Renal cortex interstitium (tissue), 11 donors: ENCODE data around the gene MSANTD1. TPM values are rescaled to one million over a fixed set of nuclear protein-coding genes. Genes with fewer than 3 reads are reported as not detected.

Experiments
- DNase-seq, 11 donors: peaks; one replicate each; pipeline ENCODE4 v3.0.0-alpha.2; 2013; ENCODE audit warnings: low read depth in 9 of 11, low spot score in 4 of 11; ENCODE audit errors: extremely low read depth in 1 of 11
- polyA plus RNA-seq, 3 donors: library from polyadenylated mRNA; unstranded; fragments of 120-200 nt; gene quantifications; one replicate each; pipeline ENCODE4 v1.2.1, GENCODE V29; 2013; ENCODE audit not compliant: insufficient read length in 3 of 3

The MSANTD1 gene
- polyA plus RNA-seq, 3 donors: 0.55 to 1.1 (median 0.64) TPM

DNA sequence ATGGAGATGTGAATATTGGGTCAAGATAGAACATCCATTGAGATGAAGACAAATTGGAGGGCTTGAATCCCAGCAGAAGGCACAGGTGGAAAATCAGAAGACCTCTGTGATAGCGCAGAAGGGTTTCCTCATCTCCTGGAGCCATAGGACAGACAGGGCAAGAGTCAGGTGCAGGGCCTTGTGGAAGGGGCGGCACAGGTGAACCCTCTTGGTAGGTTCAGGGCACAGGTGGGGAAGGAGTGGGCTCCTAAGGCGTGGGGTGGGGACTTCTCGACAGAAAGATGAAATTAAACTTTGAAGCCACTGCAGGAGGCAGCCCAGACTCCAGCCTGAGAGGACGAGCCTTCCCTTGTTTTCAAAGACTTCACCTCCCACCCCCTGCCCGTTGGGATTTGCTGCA, 34.5 kb downstream of the MSANTD1 start:
- no peak for DNase-seq

DNA sequence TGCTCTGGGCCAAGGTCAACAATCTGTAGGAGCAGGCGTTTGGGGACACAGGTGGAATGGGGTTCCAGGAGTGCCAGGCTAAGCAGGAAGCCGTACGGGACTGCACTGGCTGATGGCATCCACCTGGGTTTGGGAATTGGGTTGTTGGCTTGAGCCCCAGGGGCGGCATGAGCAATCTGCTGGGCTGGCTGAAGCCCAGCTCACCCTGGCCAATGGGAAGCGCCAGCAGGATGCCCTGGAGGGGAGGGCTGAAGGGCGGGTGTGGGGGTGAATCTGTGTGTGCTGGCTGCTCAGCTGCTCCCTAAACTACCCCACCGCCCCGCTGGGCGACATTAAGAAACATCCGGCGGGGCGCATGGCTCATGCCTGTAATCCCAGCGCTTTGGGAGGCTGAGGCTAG, 35.0 kb downstream of the MSANTD1 start:
- DNase-seq: no peak

DNA sequence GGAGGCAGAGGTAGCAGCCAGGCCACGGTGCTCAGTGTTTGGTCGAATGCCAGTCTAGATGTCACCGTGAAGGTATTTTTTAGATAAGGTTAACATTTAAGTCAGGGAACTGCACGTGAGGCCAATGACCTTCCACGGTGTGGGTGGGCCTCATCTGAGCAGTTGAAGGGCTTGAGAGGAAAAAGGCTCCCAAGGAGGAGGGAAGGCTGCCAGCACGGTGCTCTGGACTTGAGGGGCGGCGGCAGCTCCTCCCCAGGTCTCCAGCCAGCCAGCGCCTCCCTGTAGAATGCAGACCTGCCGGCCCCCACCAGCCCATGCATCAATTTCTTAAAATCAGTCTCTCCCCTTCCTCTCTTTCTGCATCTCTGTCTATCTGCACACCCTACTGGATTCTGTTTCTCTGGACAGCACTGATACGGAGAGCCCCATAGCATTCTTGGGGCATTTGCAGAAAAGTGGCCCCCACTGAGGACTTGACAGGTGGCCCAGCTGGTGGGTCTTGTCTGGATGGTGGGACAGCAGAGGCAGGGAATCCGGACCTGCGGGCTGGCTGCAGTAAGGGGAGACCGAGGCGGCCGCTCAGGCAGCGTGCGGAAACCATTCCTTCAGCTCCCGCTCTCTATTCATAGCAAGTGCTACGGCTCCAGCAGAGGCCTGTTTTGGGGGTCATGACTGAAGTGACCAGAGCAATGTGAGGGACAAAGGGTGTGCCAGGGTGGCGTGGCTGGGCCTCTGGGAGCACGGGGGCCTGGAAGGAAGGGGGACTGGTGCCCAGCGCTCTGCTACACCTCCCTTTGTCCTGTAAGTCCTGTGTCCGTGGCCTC, 36.0 kb downstream of the MSANTD1 start:
- no peak for DNase-seq

DNA sequence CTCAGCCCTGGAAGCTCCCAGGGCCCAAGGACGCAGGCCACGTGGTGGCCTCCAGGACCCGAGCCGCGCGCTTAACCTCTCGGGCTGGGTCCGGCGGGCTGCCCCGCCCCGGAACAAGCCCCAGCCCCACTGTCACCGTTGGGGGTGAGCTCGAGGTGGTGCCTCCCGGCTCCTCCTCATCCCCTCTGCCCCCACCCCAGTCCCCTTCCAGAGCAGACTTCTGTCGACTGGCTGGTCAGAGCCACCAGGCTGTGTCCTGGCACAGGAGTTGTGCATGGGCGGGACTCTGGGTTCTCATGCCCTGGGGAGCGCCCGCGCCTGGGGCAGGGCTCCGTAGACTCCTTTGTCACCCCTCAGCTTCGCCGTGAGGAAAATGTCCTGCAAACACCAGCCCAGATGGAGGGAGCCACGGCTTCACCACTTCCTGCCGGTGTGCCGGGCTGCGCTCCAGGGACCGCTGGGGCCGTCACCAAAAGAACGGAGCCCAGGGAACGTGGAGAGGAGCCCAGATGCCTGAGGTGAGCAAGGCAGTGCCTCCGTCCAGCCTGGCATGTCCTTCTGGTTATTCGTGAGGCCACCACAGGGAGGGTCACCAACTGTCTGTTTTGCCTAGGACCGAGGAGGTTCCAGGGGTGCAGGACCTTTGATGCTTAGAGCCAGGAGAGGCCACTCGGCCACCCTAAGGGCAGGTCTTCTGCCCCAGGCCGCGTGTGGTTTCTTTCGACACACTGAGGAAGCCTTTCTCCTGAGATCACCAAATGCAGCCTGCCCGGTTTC, 36.8 kb downstream of the MSANTD1 start:
- DNase-seq: no peak

DNA sequence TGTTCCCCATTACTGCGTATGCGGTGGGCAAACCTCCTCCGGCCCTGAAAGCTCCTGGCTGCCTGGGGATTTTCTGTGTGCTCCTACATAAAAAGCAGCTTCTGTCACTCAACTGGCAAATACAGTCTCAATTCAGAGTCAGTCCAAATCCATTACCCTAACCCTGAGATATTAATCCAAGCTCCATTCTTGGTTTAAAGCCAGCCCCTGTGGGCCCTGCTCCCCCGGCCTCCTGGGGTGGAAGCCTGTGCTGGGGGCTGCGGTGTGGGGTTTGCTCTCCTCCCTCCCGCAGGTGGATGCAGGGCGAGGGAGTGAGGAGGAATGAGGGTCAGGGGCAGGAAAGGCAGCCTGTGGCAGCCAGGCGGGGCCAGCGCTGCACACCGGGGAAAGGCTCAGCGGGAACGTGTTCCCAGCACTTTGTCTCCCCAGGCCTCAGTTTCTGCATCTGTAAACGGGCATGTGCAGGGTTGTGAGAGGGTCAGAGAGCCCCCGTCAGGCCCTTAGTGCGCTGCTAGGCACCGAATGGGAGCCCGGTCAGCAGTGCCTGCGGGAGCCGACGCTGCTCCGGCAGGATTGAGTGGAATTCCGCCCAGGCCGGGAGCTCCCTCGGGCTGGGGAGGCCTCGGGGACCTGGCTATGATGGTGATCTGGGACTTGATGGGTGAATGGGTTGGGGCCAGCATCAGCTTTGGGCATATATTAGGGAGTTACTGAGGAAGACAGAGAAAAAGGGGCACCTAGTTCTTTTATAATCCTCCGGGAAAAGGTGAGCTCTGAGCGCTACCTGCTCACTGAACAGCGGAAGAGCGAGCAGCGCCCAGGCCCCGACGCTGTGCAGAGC, 37.6 kb downstream of the MSANTD1 start:
- no peak for DNase-seq

DNA sequence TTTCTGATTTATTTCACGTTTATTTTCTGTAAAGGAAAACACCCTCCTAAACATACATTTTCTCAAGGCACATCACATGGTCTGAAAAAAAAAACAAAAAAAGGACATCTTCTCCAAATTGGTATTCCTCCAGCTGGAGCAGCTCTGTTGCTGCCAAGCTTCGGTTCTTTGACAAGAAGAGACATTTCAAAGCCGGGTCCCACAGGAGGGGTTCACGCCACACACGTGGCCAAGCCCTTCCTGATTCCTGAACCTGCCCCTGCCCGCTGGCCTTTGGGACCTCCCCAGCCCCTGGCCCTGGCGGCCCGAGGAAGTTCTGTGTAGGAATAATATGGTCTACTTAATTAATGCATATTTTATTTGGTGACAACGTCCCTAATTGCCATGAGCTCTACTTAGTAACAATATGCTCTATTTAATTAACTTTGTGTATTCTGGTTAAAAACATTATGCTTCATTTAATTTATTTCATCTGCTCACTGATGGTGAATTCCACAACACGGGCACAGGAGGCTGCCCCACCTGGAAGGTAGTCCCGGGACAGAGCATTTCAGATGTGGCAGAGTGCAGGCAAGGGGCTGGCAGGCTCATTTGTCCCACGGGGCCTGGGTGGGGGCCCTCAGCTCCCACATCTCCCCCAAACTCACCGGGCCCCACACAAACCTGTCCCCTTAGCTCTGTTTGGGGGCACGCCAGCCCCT, 38.5 kb downstream of the MSANTD1 start:
- no peak for DNase-seq

DNA sequence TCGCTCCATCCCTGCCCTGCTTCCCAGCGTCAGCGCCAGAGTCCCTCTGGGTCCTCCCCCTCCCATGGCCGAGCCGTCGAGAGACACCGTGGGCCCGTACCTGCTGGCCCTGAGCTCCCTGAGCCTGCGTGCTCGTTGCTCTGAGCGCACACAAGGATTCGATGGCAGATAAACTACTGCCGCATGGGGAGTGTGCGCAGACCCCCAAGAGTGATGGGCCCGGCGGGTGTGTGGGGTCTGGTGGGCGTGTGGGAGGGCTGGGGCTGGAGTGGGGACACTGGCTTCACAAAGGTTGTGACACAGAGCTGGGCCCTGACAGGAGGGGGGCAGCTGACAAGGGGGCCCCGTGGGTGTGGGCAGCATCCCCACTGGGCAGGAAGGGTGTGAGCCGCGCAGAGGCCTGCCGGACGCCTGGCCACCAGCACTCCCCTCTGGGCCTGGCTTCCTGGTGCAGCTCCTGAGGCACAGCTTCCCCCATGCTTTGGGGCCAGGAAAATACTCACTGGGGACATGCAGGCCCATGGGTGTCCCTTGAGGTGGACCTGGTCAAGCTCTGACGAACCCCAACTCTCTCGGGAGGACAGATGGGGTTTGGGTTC, 39.1 kb downstream of the MSANTD1 start:
- no peak for DNase-seq

DNA sequence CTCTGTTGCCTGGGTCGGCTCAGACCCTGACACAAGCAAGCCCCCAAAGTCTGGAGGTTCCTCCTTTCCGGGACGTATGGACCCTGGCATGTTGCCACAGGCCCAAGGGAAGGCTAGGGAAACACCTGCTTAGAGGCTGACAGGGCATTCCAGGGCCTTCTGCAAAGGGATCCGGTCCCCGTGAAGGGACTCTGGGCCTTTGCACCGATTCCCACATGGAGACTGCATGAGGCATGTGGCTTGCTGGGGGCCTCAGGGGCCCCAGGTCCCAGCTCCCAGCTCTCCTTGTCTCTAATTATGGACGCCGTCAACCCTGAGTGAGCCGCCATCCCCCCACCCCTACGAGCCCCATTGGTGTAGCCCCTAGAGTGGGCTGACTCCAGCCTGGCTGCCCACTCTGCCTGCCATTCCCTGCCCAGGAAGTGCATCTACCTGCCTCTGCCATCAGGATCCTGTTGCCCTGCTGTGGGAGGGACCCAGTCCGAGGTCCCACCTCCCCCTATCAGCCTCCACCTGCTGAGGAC, 39.7 kb downstream of the MSANTD1 start:
- DNase-seq: no peak

DNA sequence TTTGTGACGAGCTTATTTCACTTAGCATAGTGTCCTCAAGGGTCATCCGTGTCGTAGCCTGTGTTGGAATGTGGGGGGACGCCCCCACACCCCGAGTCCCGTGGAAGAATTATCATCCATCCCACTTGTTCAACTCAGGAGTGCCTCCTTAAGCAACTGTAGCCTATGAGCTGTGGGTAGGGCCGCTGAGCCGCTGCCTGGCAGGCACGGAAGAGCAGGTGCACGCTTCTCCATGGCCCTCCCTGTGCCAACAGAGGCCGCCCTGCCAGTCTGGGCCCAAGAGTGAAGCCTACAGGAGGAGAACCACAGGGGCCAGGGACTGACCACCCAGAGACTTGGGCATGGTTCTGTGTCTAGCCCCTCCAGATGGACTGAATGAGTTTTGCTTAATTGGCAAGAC, 41.5 kb downstream of the MSANTD1 start:
- DNase-seq: no peak

DNA sequence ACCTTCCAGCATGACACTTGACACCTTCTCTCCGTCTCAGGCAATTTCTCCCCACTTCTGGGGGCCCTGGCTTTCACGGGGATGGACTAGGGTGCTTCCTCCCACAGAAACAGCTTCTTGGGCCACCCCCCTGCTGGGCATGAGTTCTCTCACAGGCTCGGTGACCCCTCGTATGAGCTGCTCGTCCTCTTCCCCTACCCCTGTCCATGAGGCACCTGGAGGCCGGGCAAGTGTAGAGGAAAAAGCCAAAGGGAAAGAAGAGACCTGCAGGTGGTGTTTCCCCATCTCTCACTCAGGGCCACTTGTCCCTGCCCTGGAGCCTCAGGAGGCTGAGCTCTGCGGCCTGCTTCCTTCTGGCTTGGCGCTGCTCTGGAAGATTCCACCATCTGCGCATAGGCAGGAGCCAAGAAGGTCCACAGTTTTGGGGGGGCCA, 41.9 kb downstream of the MSANTD1 start:
- DNase-seq: no peak

DNA sequence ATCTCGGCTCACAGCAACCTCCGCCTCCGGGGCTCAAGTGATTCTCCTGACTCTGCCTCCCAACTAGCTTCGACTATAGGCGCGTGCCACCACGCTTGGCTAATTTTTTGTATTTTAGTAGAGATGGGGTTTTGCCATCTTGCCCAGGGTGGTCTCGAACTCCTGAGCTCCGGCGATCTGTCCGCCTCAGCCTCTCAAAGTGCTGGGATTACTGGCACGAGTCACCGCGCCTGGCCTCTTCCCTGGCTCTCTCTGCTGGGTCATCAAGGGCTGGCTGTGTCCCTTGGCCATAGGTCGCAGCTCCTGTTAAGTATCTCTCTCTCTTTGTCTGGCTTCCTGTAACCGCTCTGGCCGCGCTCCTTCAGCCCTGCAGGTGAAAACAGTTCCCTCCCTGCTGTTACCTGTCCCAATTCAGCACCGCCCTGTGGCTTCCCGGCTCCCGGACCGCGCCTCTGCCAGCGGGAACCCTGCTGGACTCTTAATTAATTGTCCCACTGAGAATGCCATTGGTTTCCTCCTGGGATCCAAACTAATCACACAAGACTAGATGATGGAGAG, 42.5 kb downstream of the MSANTD1 start:
- no peak for DNase-seq

DNA sequence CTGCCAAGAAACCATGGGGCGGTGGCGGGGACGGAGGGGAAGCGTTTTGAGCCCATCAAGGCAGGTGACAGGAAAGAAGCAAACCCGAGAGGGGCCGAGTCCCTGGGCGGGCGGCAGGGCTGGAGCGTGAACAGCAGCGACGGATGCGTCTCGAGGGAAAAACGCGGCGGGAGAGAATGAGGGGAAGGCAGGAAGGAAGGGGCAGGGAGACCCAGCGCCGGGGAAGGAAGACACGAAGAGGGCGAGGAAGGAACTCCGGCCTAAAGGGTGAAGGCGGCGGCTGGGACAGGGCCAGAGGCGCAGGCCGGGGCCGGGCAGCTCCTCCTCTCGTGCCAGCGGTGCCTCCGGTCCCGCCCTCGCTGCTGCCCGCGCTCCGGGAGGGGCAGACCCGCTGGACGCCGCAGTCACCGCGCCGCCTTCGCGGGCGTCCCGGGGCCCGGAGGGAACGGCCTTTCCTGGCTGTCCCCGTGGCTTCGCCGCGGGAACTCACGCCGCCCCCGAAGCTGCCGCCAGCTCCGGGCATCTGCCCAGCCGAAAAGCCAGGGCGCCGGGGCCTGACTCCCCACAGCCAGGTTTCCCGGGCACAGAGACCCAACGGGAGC, 43.1 kb downstream of the MSANTD1 start:
- DNase-seq: peak in 1 of 11 donors; percentile 47

DNA sequence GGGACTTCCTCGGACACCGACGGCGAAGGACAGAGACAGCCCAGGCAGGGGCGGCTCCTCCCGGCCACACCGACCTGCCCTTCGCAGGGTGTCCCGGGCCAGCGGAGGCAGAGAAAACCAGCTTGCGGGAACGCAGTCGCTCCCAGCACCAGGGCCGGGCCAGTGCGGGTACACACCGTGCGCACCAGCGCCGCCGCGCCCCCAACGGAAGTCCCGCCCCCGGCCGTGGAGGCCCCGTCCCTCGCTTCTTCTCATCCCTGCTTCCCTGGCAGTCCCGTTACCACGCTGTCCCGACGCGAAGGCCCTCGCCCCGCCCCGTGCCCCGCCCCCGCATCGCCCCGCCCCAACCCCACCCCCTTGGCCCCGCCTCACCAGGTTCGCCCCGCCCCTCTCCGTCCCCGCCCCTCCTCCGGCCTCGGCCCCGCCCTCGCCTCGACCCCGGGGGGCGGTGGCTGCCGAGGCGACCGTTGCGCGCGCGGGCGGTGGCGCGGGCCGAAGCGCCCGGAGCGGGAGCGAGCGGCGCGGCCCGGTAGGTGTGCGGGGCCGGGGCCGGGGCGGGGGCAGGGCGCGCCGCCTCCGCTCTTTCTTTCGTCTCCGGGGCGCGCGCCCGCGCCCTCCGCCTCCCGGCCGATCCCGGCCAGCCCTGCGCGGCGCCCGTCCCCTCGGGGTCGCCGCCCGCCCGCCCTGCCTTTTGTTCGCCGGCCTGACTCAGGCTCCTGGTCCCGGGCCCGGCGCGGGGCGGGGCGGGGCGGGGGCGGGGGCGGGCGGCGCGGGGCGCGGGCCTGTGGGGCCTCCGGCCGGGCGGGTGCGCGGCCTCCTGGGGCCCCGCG, 43.8 kb downstream of the MSANTD1 start, which contains the start of gene RGS12:
TSS of gene RGS12 (plus strand) at position 451 of the 830 bp plus-strand sequence. CDS start 23,150 bp downstream, outside the sequence.
- DNase-seq: peak; percentile 71 to 89 (median 85)

DNA sequence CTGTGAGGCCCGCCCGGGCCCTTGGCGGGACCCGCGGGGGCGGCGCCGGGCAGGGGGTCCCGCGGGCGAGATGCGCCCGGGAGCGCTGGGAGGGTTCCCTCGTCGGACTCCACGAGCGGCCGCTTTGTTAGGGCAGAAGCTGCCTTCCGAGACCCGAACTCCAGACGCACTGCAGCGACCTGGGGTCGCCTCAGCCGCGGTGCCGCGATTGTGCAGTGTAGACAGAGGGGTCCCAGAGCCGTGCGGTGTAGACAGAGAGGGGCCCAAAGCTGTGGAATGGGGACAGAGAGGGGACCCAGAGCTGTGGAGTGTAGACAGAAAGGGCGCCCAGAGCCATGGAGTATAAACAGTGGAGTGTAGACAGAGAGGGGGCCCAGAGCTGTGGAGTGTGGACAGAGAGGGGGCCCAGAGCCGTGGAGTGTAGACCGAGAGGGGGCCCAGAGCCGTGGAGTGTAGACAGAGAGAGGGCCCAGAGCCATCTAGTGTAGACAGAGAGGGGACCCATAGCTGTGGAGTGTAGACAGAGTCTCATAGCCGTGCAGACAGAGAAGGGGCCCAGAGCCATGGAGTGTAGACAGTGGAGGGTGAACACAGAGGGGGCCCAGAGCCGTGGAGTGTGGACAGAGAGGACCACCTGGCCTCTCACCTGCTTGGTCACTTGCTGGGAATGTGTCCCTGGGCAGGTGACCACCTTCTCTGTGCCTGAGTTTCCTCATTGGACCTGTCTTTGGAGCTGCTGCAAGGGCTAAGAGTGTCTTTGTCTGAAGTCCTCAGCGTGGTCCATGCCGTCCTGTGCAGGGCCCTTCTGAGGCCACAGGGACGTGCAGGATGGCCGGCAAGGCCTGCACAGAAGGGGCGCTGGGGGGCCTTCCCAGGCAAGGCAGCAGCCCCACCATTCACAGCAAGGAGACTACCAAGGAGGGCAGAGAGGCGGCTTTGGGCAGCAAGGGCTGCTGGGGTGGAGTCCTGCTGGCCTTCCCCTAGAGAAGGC, 44.7 kb downstream of the MSANTD1 start:
- no peak for DNase-seq

DNA sequence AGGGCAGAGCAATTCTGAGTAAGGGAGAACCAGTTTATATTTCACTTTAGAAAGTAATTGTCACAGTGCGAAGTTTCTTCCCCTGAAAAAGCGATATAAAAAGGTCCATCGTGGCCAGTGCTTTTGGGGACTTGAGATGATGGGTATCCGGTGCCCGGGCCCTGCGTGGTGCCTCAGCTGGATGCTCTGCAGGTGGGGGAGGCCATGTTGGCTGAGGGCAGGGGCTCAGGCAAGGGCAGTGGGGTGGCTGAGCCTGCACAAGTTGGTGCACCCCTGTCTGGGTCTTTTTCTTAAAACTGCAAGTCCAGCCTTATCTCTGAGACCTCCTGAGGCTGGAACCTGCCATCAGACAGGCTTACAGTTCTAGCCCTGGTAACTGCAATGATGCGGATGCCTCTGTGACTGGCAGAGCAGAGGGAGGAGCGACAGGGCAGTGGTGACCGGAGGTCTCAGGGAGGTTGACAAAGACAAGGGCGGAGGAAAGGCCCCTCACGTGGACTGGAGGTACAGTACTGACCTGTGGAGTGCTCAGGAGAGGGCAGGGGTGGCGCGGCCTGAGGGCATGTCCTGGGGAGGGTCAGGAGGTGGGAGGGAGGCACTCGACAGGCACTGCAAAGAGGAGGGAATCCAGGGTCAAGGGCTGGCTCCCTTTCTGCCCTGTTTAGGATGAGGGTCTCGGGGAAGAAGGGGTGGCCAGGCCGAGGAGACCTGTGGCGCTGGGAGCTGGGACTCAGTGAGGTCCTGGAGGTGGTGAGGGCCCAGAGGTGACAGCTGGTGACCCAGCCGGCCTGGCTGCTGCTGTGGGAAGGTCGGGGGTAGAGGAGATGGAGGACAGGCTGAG, 45.7 kb downstream of the MSANTD1 start:
- no peak for DNase-seq
